Stomach (tissue), 4 donors: ENCODE measurements around the gene KIF6.

ENCODE experiments used
- POLR2AphosphoS5 ChIP-seq, 3 donors: sonication (generic); formaldehyde crosslinking; IDR thresholded peaks; one replicate each; pipeline ENCODE4 v1.6.1; 2016; ENCODE audit warnings: antibody characterized with exemption in 3 of 3
- TF ChIP-seq, protein P1 (sequence below), 7 experiments: fragments of 450-650 bp in 4 of 7; fragments of 200-600 bp in 3 of 7; sonication (generic) in 3 of 7; IDR thresholded peaks; one replicate each; pipeline ENCODE4 v1.5.1; 2016 to 2019; ENCODE audit warnings: antibody characterized with exemption in 7 of 7, control low read depth in 2 of 7, mild to moderate bottlenecking in 1 of 7

DNA sequence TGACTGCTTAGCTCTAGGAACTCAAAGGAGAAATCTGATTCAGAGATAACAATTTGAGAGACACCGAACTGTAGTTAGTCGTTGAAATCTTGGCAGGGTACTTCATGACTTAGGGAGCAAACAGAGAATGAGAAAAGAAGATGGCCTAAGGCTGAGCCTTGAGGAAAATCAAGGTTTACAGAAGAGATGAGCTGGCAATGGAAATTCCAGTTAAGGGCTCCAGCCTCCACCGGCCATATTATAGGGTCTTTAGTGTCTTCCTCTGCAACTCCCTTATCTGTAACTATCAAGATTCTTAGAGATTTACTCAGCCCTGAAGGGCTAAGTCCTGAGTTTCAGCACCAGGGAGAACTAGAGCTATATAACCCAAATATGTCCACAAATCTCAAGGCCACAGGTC is 437.6 kb downstream of the KIF6 start:
- TF ChIP-seq, protein P1, sequence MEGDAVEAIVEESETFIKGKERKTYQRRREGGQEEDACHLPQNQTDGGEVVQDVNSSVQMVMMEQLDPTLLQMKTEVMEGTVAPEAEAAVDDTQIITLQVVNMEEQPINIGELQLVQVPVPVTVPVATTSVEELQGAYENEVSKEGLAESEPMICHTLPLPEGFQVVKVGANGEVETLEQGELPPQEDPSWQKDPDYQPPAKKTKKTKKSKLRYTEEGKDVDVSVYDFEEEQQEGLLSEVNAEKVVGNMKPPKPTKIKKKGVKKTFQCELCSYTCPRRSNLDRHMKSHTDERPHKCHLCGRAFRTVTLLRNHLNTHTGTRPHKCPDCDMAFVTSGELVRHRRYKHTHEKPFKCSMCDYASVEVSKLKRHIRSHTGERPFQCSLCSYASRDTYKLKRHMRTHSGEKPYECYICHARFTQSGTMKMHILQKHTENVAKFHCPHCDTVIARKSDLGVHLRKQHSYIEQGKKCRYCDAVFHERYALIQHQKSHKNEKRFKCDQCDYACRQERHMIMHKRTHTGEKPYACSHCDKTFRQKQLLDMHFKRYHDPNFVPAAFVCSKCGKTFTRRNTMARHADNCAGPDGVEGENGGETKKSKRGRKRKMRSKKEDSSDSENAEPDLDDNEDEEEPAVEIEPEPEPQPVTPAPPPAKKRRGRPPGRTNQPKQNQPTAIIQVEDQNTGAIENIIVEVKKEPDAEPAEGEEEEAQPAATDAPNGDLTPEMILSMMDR (IDR thresholded peaks at IDR 0.05) = no peak
- no peak for TF ChIP-seq POLR2AphosphoS5 (IDR thresholded peaks at IDR 0.05)
